GM18858 (cell line): ENCODE results near the gene ARHGAP5.

Source experiments
- ATAC-seq: cut with Tn5 transposase; IDR thresholded peaks from one replicate; pipeline ENCODE4 v1.9.1; 2021; ENCODE audit not compliant: unreplicated experiment

Gene ARHGAP5

DNA sequence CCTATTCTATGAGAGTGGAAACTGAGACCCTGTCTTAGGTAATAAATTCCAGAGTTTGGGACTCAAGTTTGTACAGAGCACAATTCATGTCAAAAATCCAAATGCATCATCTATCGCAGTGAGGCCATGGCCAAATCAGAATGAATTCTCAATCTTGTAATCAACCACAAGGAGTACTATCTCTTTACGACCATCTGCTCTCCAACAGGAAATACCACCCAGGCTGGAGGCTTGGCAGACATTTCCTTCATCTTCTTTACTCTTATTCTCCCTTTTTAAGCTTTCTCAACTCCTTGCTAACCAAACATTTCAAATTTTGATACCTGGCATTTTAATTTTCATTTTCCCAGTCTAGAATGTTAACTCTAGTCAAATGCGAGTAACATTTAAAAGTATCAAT is 92.1 kb downstream of the ARHGAP5 start:
- ATAC-seq: no peak

DNA sequence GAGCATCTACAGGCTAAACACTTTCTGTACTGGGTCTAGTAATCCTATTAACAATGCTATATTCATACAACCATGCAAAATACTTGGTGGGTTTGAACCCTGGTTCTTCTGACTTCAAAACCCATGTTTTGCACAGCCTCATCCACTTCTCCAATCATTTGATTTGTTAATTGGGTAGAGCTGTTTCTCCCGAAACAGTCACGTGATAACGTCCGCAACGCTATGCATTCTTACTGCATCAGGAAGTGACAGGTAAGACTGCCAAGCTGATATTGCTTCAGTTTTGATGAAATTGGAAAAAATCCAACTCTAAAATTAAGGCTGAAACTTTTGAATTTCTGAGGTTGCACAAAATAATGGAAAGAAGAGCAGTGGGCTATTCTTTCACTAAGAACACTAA is 94.4 kb downstream of the ARHGAP5 start:
- ATAC-seq: no peak

DNA sequence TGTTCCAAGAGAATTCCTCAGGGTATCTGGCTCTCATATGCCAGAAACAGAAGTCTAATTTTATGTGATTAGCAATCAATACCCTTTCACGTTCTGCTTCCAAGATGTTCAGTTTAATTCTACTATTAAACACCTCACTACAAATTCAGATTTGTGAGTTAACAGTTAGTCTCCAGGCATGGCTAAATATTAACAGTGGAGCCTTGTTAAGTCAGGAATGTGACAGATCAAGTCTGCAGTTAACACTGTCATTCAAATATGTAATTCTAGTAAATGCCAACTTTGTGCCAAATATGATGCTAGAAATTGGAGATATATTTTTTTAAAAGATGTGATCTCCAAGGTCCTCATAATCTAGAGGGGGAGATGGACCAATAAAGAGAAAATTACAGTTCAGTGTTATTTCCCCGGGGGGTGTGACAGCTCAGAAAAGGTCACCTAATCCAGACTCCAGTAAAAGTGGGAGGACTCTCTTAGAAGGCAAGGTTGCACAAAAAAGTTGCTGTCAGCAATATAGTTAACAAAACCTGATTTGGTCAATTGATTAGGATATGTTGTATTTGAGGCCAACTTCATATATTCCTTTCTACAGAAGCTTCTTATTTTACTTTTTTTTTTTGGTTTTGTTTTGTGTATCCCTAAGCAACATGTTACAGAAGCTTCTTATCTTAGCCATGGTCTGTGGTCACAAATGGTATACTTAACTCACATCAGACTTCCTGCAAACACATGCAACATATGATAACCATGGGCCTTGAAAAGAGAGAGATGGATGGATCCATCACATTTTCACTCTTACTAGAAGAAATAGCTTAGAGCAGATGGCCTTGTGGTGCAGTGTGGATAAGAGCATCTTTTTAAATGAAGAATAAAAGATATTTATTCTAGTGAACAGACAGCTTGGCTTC is 106.3 kb downstream of the ARHGAP5 start:
- ATAC-seq: no peak

GRCh38 chr14:32185097-32185496 is 108.0 kb downstream of the ARHGAP5 start:
- ATAC-seq: no peak

DNA sequence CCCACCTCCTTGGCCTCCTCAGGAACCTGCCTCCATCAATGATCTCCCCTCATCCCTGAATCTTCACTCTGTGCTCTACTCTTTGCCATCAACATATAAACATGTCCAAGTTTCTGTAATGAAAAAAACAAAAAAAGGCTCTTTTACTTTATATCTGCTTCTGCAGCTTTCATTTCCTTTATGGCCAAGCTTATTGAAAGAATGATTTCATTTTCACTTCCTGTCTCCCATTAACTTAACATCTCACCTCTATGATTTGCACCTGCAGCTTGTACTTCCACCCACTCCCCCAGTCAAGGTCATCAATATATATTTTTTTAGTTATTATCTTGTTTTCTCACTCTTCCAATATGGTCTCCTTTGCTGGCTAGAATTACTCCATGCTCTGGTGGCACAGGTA is 109.1 kb downstream of the ARHGAP5 start:
- ATAC-seq: no peak

- no peak for ATAC-seq
These were observed 112.7 kb downstream of the ARHGAP5 start for GRCh38 chr14:32189811-32190210.

- no peak for ATAC-seq
These were observed 113.6 kb downstream of the ARHGAP5 start for GRCh38 chr14:32190673-32191072.

DNA sequence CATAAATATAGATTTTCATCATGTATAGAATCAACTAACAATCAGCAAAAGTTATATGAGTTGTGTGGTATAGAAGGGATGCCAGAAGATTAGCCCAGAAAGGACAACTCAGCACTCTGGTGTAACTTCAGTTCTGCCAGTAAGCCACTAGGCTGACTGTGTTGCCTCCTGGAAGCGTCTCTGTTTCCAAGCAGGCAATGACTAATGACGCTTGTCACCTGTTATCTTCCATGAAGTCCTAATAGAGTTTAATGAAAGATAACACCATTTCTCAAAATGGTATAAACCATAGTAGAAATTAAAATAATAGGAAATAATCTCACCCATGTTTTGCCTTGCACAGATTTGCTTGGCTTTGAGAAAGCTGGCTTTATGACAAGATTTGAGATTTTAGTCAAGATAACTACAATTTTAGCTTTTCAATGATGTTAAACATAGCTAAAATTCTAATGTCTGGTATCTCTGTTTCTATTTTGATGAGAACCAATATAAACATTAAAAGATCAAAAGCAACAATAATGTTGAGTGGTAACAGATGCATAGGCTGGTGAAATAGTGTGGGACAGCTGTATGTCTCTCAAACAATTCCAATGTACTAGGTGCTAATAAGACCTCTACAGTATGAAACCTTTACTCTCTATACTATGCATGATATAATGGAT is 115.7 kb downstream of the ARHGAP5 start:
- ATAC-seq: no peak

- ATAC-seq: no peak
These were observed 116.4 kb downstream of the ARHGAP5 start for GRCh38 chr14:32193532-32193931.

DNA sequence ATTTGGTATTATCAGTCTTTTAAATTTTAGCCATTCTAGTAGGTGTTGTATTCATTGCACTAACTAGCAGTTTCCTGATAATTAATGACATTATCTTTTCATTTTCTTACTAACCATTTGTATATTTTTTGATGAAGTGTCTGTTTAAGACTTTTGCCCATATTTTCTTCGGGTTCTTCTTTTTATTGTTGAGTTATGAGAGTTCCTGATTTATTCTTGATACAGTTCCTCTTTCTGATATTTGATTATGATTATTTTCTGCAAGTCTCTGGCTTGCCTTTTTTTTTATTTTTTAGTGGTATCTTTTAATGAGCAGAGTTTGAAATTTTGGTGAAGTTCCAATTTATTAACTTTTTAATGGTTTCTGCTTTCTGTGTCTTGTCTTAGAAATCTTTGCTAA is 118.5 kb downstream of the ARHGAP5 start:
- ATAC-seq: no peak

DNA sequence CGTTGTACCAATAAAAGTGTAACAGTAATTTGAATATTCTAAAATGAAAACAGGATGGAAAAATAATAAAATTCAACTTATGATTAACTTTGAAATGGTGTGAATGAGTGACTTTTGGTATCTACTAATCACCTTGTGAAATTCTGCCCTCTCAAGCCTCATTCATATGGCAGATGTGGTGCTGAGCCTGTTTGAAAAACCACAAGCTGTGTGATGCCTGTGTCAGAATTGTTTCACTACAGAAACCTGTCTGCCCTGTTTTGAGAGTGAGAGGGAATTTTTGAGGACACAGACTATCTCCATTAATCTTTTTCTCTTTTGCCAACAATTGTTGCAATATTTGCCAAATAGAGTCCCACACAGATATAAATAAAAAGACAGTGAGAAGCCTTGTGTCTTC is 120.8 kb downstream of the ARHGAP5 start:
- peak; percentile 44 for ATAC-seq

- ATAC-seq: peak; percentile 20
These were observed 123.5 kb downstream of the ARHGAP5 start for GRCh38 chr14:32200368-32201192.

- ATAC-seq: peak; percentile 28
These were observed 124.2 kb downstream of the ARHGAP5 start for GRCh38 chr14:32201193-32201815.

GRCh38 chr14:32201816-32202490 is 124.8 kb downstream of the ARHGAP5 start, which contains the start of gene RNU6-7:
TSS of gene RNU6-7 (plus strand) at chr14:32202045.
- no peak for ATAC-seq

DNA sequence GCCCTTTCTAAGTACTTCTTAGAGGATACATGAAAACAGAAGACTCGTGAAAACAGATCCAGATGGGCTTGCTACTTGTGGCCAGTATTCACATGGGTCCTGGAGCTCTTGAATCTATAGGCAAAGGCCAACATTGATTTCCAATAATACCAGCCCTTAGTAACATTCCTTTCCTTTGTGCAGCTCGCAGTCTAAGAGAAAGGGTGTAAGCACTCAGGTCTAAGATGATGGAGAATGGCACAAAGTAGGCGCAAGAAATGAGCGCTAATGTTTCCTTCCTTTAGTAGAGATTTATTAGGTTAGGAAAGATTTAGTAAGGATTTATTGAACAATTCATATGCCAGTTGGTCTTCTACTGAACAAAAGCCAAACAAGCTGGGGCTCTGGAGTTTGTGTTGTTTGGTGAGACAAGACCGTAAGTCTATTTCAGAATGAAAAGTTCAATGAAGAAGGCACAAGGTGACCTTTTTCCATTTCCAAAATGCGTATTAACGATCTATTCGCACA is 125.4 kb downstream of the ARHGAP5 start:
- ATAC-seq: no peak

- ATAC-seq: peak; percentile 36
These were observed 126.1 kb downstream of the ARHGAP5 start, which contains the start of gene RNU6-8 for GRCh38 chr14:32202998-32203882. TSS of gene RNU6-8 (minus strand) at chr14:32203269.

DNA sequence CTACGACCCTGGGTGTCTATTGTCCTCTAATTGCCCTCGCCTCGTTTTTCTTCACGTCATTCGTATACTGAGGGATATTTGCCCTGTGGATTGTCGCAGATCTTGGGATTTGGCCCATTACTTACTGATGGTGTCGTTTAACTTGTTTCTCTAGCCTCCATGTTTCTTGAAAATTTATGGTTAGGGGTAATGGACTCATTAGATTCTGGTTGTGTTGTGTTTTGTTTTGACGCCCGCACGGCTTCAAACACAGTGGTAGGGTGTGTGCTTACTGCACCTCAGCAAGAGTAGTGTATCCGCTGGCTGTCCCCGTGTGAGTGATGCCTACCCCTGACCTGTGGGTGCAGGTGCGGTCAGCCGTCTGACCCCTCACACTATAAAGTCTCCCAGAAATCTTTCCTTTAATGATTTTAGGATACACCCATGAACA is 126.8 kb downstream of the ARHGAP5 start:
- no peak for ATAC-seq

DNA sequence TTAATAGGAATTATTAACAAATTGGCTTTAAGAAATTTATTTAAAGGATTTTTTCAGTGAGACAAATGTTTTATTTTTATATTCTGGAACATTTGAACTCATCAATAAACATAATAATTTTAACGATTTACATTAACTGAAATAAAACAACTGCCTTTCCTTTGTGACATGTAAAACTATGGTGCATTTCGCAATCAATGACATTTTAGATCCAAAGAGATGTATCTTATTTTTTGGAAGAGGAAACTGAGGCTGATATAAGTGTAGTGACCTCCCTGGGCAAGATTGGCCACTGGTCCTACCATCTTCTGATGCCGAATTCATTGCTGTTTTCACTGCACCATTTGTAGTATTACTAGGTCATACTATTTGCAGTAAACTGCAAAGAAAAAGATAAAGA is 128.4 kb downstream of the ARHGAP5 start:
- no peak for ATAC-seq

- ATAC-seq: peak; percentile 27
These were observed 128.9 kb downstream of the ARHGAP5 start for GRCh38 chr14:32205984-32206383.
